ENCODE results near the gene RTEL1. TPM values are rescaled to one million over a fixed set of nuclear protein-coding genes. Genes with fewer than 3 reads are reported as not detected.
"Not testable (repeated sequence)": the region's sequence is repeated elsewhere in the genome, so short reads cannot be mapped to it uniquely, and the experiment has no call there.

RTEL1 gene
- total RNA-seq, 2 experiments from 2014 or later = 25.5 to 27.6 TPM

- Mint-ChIP-seq H3K9me3 (no peaks in the 10 kb centered on the region), H3K36me3 (ENCODE audit: low read depth) (peaks cover 24% of the 10 kb centered on the region), H3K4me1 (ENCODE audit: low read depth) (no peaks in the 10 kb centered on the region), H3K4me3 (no peak overlapping the region), H3K27ac (no peak overlapping the region), H3K27me3 (no peaks in the 10 kb centered on the region)
- H3K27ac ChIP-seq (ENCODE audit: low read depth in 1 of 2, low read length in 2 of 2) = no peak overlapping the region
- ATAC-seq (ENCODE audit: poor library complexity) = no peak
- H3K4me3 ChIP-seq (ENCODE audit: low read length) = no peak overlapping the region
- no peaks in the 10 kb centered on the region for H3K9me3 ChIP-seq (ENCODE audit: control insufficient read depth in 1 of 2, insufficient read depth in 1 of 2, low read length in 2 of 2)
- TF ChIP-seq, protein P1, sequence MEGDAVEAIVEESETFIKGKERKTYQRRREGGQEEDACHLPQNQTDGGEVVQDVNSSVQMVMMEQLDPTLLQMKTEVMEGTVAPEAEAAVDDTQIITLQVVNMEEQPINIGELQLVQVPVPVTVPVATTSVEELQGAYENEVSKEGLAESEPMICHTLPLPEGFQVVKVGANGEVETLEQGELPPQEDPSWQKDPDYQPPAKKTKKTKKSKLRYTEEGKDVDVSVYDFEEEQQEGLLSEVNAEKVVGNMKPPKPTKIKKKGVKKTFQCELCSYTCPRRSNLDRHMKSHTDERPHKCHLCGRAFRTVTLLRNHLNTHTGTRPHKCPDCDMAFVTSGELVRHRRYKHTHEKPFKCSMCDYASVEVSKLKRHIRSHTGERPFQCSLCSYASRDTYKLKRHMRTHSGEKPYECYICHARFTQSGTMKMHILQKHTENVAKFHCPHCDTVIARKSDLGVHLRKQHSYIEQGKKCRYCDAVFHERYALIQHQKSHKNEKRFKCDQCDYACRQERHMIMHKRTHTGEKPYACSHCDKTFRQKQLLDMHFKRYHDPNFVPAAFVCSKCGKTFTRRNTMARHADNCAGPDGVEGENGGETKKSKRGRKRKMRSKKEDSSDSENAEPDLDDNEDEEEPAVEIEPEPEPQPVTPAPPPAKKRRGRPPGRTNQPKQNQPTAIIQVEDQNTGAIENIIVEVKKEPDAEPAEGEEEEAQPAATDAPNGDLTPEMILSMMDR (IDR thresholded peaks at IDR 0.05) = no peak
- H3K4me1 ChIP-seq (ENCODE audit: insufficient read depth, low read length) = no peaks in the 10 kb centered on the region
- peaks cover 23% of the 10 kb centered on the region for H3K36me3 ChIP-seq (ENCODE audit: insufficient read depth, low read length)
- no peaks in the 10 kb centered on the region for H3K27me3 ChIP-seq (ENCODE audit: control insufficient read depth in 1 of 2, insufficient read depth in 2 of 2, low read length in 2 of 2)
- CTCF ChIA-PET = no interaction called here
- POLR2A ChIA-PET = no interaction called here
- intact Hi-C loops (cut with DNase I, micrococcal nuclease) = no loop called here
- DNase-seq = no peak
Observed at GRCh38 chr20:63668351-63668750, 10.2 kb downstream of the RTEL1 start.

DNA sequence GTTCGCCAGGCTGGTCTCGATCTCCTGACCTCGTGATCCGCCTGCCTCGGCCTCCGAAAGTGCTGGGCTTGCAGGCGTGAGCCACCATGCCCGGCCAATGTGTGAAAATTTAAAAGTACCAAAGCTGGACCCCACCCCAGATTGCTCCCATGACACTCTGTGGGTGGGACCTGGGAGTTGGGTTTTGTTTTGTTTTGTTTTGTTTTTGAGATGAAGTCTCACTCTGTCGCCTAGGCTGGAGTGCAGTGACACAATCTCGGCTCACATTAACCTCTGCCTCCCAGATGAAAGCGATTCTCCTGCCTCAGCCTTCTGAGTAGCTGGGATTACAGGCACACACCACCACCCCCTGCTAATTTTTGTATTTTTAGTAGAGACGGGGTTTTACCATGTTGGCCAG is 13.6 kb downstream of the RTEL1 start:
- H3K27ac ChIP-seq (ENCODE audit: low read depth in 1 of 2, low read length in 2 of 2); H3K27ac Mint-ChIP-seq; H3K4me1 ChIP-seq (ENCODE audit: insufficient read depth, low read length); ATAC-seq (ENCODE audit: poor library complexity); H3K4me3 ChIP-seq (ENCODE audit: low read length); H3K4me1 Mint-ChIP-seq (ENCODE audit: low read depth); H3K9me3 Mint-ChIP-seq; H3K4me3 Mint-ChIP-seq; H3K36me3 ChIP-seq (ENCODE audit: insufficient read depth, low read length); intact Hi-C loops (cut with DNase I, micrococcal nuclease); H3K27me3 ChIP-seq (ENCODE audit: control insufficient read depth in 1 of 2, insufficient read depth in 2 of 2, low read length in 2 of 2); POLR2A ChIA-PET; DNase-seq; H3K27me3 Mint-ChIP-seq; CTCF ChIA-PET; H3K9me3 ChIP-seq (ENCODE audit: control insufficient read depth in 1 of 2, insufficient read depth in 1 of 2, low read length in 2 of 2): not testable (repeated sequence)
- peaks cover 32% of the 10 kb centered on the region for H3K36me3 Mint-ChIP-seq (ENCODE audit: low read depth)

- Mint-ChIP-seq H3K4me3 (no peak overlapping the region), H3K4me1 (ENCODE audit: low read depth) (no peaks in the 10 kb centered on the region), H3K36me3 (ENCODE audit: low read depth) (peaks cover 32% of the 10 kb centered on the region), H3K27ac (no peak overlapping the region), H3K9me3 (no peaks in the 10 kb centered on the region), H3K27me3 (no peaks in the 10 kb centered on the region)
- Histone ChIP-seq H3K27ac (ENCODE audit: low read depth in 1 of 2, low read length in 2 of 2) (no peak overlapping the region), H3K4me1 (ENCODE audit: insufficient read depth, low read length) (no peaks in the 10 kb centered on the region), H3K4me3 (ENCODE audit: low read length) (no peak overlapping the region), H3K27me3 (ENCODE audit: control insufficient read depth in 1 of 2, insufficient read depth in 2 of 2, low read length in 2 of 2) (no peaks in the 10 kb centered on the region), H3K36me3 (ENCODE audit: insufficient read depth, low read length) (peaks cover 1% of the 10 kb centered on the region), H3K9me3 (ENCODE audit: control insufficient read depth in 1 of 2, insufficient read depth in 1 of 2, low read length in 2 of 2) (no peaks in the 10 kb centered on the region)
- intact Hi-C loops (cut with DNase I, micrococcal nuclease) = no loop called here
- DNase-seq = no peak
- ATAC-seq (ENCODE audit: poor library complexity) = no peak
- CTCF ChIA-PET = no interaction called here
- POLR2A ChIA-PET = no interaction called here
- TF ChIP-seq, protein P1 (IDR thresholded peaks at IDR 0.05) = no peak
Observed at GRCh38 chr20:63672666-63673065, 14.6 kb downstream of the RTEL1 start.

DNA sequence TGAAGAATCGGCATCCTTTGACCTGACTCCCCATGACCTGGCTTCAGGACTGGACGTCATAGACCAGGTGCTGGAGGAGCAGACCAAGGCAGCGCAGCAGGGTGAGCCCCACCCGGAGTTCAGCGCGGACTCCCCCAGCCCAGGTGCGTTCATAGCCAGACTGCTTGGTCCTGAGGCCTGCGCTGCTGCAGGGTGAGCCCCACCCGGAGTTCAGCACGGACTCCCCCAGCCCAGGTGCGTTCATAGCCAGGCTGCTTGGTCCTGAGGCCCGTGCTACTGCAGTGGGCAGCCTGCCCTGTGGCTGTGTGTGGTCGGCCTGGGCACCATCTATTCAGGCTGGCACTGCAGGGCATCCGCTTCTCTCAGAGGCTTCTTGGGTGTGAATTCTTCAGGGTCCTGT is 15.8 kb downstream of the RTEL1 start:
- Histone ChIP-seq H3K27me3 (ENCODE audit: control insufficient read depth in 1 of 2, insufficient read depth in 2 of 2, low read length in 2 of 2) (no peaks in the 10 kb centered on the region), H3K27ac (ENCODE audit: low read depth in 1 of 2, low read length in 2 of 2) (no peak overlapping the region), H3K4me1 (ENCODE audit: insufficient read depth, low read length) (no peaks in the 10 kb centered on the region), H3K36me3 (ENCODE audit: insufficient read depth, low read length) (peaks cover 4% of the 10 kb centered on the region), H3K4me3 (ENCODE audit: low read length) (no peak overlapping the region), H3K9me3 (ENCODE audit: control insufficient read depth in 1 of 2, insufficient read depth in 1 of 2, low read length in 2 of 2) (no peaks in the 10 kb centered on the region)
- Mint-ChIP-seq H3K4me1 (ENCODE audit: low read depth) (no peaks in the 10 kb centered on the region), H3K27me3 (no peaks in the 10 kb centered on the region), H3K4me3 (no peak overlapping the region), H3K36me3 (ENCODE audit: low read depth) (peaks cover 23% of the 10 kb centered on the region), H3K9me3 (no peaks in the 10 kb centered on the region), H3K27ac (no peak overlapping the region)
- CTCF ChIA-PET = no interaction called here
- intact Hi-C loops (cut with DNase I, micrococcal nuclease) = no loop called here
- ATAC-seq (ENCODE audit: poor library complexity) (no peak), DNase-seq (no peak)
- POLR2A ChIA-PET = no interaction called here
- TF ChIP-seq, protein P1 (IDR thresholded peaks at IDR 0.05) = no peak

Data from CD4-positive, alpha-beta T cell (primary cell).